NT2/D1 (cell line): ENCODE results near the gene LRRC27.

Experiments used
- SUZ12 ChIP-seq: IDR thresholded peaks from 2 replicates; pipeline ENCODE4 v1.6.1; 2011; ENCODE audit not compliant: insufficient read length, insufficient read depth; ENCODE audit errors: extremely low read depth
- YY1 ChIP-seq: IDR thresholded peaks from 2 replicates; pipeline ENCODE4 v1.6.1; 2011; ENCODE audit not compliant: insufficient read length, insufficient read depth
- ZNF274 ChIP-seq: IDR thresholded peaks from 2 replicates; pipeline ENCODE4 v1.6.1; 2011; ENCODE audit warnings: mild to moderate bottlenecking, low read depth, low read length

GRCh38 chr10:132412316-132413192 lies 80.6 kb downstream of the LRRC27 start:
- TF ChIP-seq ZNF274: no peak
- no peak for TF ChIP-seq YY1
- no peak for TF ChIP-seq SUZ12
